Esophagus squamous epithelium (tissue), 5 donors: ENCODE measurements around the gene CAMK2G. TPM values are rescaled to one million over a fixed set of nuclear protein-coding genes. Genes with fewer than 3 reads are reported as not detected.

Experiments used
- DNase-seq: peaks from one replicate; lab custom pipeline; 2025; lab: John Stamatoyannopoulos, UW
- H3K27ac ChIP-seq, 4 donors: fragments of 200-600 bp; sonication (generic); one replicate each; pipeline ENCODE4 v1.5.1; 2016 to 2019; ENCODE audit warnings: mild to moderate bottlenecking in 1 of 4
- H3K27me3 ChIP-seq, 4 donors: fragments of 200-600 bp; sonication (generic); 1 replicate in 3 of 4; 2 replicates in 1 of 4; pipeline versions ENCODE4 v1.5.1 to v1.6.0; 2017 to 2021; ENCODE audit warnings: antibody characterized with exemption in 1 of 4
- H3K36me3 ChIP-seq, 3 donors: fragments of 200-600 bp; sonication (generic); one replicate each; pipeline ENCODE4 v1.5.1; 2016 to 2019
- H3K4me1 ChIP-seq, 3 donors: fragments of 200-600 bp; sonication (generic); one replicate each; pipeline ENCODE4 v1.5.1; 2017 to 2019
- H3K4me3 ChIP-seq, 4 donors: fragments of 200-600 bp; sonication (generic); 1 replicate in 3 of 4; 2 replicates in 1 of 4; pipeline ENCODE4 v1.5.1; 2016 to 2019; ENCODE audit warnings: mild to moderate bottlenecking in 2 of 4, moderate library complexity in 1 of 4
- H3K9me3 ChIP-seq, 3 donors: fragments of 200-600 bp; sonication (generic); one replicate each; pipeline ENCODE4 v1.5.1; 2016 to 2019
- POLR2A ChIP-seq, 4 donors: fragments of 450-650 bp; IDR thresholded peaks; one replicate each; pipeline ENCODE4 v1.6.1; 2017; ENCODE audit warnings: antibody characterized with exemption in 4 of 4, mild to moderate bottlenecking in 4 of 4, moderate library complexity in 3 of 4
- WGBS, 2 donors: methylation state at CpG; one replicate each; pipeline ENCODE4 v1.1.5; 2018; 5-methylcytosine and 5-hydroxymethylcytosine counted together
- intact Hi-C: fragments of 100-400 bp; cut with DNase I; formaldehyde crosslinking; loops from one replicate; pipeline ENCODE4 v1.15.0; 2022
- small RNA-seq, 4 donors: library from RNA; depleted of rRNA; stranded (forward); fragments of <200 nt; gene quantifications; one replicate each; pipeline ENCODE3, GENCODE V24; 2016
- total RNA-seq, 4 donors: library from RNA; depleted of rRNA; stranded (reverse); fragments of >200 nt; gene quantifications; one replicate each; pipeline ENCODE4 v1.1.0, GENCODE V29; 2016
- TF ChIP-seq, protein P1 (sequence below), 6 experiments: fragments of 450-650 bp in 4 of 6; fragments of 200-600 bp in 2 of 6; sonication (generic) in 2 of 6; IDR thresholded peaks; one replicate each; pipeline ENCODE4 v1.5.1; 2016 to 2019; ENCODE audit warnings: antibody characterized with exemption in 6 of 6, mild to moderate bottlenecking in 4 of 6, moderate library complexity in 4 of 6
- donor health status: DM: yes; HTN: yes; CAD: no.

CAMK2G gene
- total RNA-seq, 4 donors from 2014 or later = 15.5 to 37.0 (median 28.6) TPM

DNA sequence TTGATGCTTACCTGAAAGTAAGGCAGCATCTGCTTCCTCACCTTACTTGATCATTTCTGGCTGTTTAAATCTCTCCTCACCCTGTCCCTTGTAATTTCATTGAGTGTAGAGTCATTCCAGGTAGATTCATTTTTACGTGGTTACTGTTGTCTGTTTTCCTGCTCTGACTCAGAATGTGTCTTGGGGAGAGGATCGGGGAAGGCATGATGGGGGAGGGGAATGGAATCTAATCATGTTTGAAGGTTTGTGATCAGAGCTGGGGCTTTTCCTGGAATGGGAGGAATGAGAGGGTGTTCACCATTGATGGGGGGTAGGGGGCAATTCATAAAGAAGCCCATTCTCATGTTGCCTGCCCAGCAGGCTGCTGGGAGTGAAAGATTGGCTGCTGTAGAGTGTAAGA, 111.4 kb downstream of the CAMK2G start:
- H3K27me3 ChIP-seq = no peaks in the 10 kb centered on the region
- no peak for DNase-seq
- no peaks in the 10 kb centered on the region for H3K4me1 ChIP-seq
- no peak for TF ChIP-seq POLR2A (IDR thresholded peaks at IDR 0.05)
- TF ChIP-seq, protein P1, sequence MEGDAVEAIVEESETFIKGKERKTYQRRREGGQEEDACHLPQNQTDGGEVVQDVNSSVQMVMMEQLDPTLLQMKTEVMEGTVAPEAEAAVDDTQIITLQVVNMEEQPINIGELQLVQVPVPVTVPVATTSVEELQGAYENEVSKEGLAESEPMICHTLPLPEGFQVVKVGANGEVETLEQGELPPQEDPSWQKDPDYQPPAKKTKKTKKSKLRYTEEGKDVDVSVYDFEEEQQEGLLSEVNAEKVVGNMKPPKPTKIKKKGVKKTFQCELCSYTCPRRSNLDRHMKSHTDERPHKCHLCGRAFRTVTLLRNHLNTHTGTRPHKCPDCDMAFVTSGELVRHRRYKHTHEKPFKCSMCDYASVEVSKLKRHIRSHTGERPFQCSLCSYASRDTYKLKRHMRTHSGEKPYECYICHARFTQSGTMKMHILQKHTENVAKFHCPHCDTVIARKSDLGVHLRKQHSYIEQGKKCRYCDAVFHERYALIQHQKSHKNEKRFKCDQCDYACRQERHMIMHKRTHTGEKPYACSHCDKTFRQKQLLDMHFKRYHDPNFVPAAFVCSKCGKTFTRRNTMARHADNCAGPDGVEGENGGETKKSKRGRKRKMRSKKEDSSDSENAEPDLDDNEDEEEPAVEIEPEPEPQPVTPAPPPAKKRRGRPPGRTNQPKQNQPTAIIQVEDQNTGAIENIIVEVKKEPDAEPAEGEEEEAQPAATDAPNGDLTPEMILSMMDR (IDR thresholded peaks at IDR 0.05) = no peak
- intact Hi-C loops = no loop called here
- 13 to 14% methylated on average over 1 to 2 of the region's 2 CpGs for WGBS, 2 donors
- H3K27ac ChIP-seq = peak overlapping the region in 2 of 4 donors; percentile 53 to 57
- peaks cover 46 to 100% (median 84%) of the 10 kb centered on the region in 3 donors for H3K36me3 ChIP-seq
- H3K4me3 ChIP-seq = no peak overlapping the region
- H3K9me3 ChIP-seq = no peaks in the 10 kb centered on the region

Small RNAs within 50 kb of the gene (small RNA-seq; reads per million reads assigned to genes)
- gene AC022400.9 = 0 reads per million in 4 donors
- 0 reads per million in 4 donors for gene ZSWIM8-AS1

Other genes starting within 250 kb of the CAMK2G start
- gene MYOZ1, start 233.1 kb downstream of the CAMK2G start, total RNA-seq = 1 to 10 TPM in 1 of 4 donors, under 1 TPM in 2, not detected in 1; 0.19 to 1.2 (median 0.79) TPM
- under 1 TPM; 0.19 to 0.48 (median 0.24) TPM for gene SYNPO2L, start 218.5 kb downstream of the CAMK2G start, total RNA-seq
- gene AGAP5, start 176.4 kb downstream of the CAMK2G start, total RNA-seq = 1 to 10 TPM; 1.7 to 7.9 (median 5.9) TPM
- gene SEC24C, start 130.2 kb downstream of the CAMK2G start, total RNA-seq = 10 to 100 TPM; 59.1 to 78.8 (median 64.6) TPM
- gene CHCHD1, start 92.5 kb downstream of the CAMK2G start, total RNA-seq = 10 to 100 TPM; 21.4 to 41.1 (median 32.8) TPM
- gene ZSWIM8, start 88.9 kb downstream of the CAMK2G start, total RNA-seq = 100 to 1,000 TPM in 1 of 4 donors, 10 to 100 TPM in 3; 33.3 to 116 (median 83.9) TPM
- 10 to 100 TPM; 20.6 to 30.3 (median 22.3) TPM for gene NDST2, start 63.0 kb downstream of the CAMK2G start, total RNA-seq
- gene PLAU, start 36.6 kb upstream of the CAMK2G start, total RNA-seq = 10 to 100 TPM in 2 of 4 donors, 1 to 10 TPM in 2; 8.8 to 15.9 (median 11.9) TPM
- 100 to 1,000 TPM in 1 of 4 donors, 10 to 100 TPM in 3; 64.8 to 143 (median 75.0) TPM for gene VCL, start 123.6 kb upstream of the CAMK2G start, total RNA-seq